A549 (cell line): ENCODE measurements around the gene FAM187B. TPM values are rescaled to one million over a fixed set of nuclear protein-coding genes. Genes with fewer than 3 reads are reported as not detected.

Experiments
- ATAC-seq, 2 experiments: fragments of 200-7000 bp in 1 of 2; fragments of >200 bp in 1 of 2; cut with Nextera tagmentation in 1 of 2; cut with Tn5 transposase in 1 of 2; 3 replicates each; pipeline versions ENCODE4 v1.8.0 to v1.9.1; 2018 to 2020; ENCODE audit warnings: mild to moderate bottlenecking in 1 of 2, moderate library complexity in 1 of 2
- CTCF ChIA-PET: fragments of 300-600 bp; sonication (Branson Sonifier 250); formaldehyde crosslinking; extraction: SDS; loops from one replicate; lab custom pipeline; 2021; ENCODE audit warnings: antibody characterized with exemption, inconsistent platforms; lab: Yijun Ruan, JAX
- POLR2A ChIA-PET: fragments of 350-600 bp; formaldehyde crosslinking; extraction: SDS; loops from one replicate; lab custom pipeline; 2021; ENCODE audit warnings: antibody characterized with exemption, inconsistent platforms; lab: Yijun Ruan, JAX
- DNase-seq, 2 experiments: peaks; one replicate each; pipeline versions ENCODE4 v3.0.0 to v3.0.0-alpha.2; 2011 to 2016; ENCODE audit warnings: low read depth in 1 of 2, low spot score in 1 of 2
- FAIRE-seq: peaks from 2 replicates; lab custom pipeline; 2011; peaks lifted over from hg19 to GRCh38; lab: Jason Lieb, UNC
- H3K27ac ChIP-seq, 2 experiments: fragments of >200 bp; sonication (Bioruptor Twin); formaldehyde crosslinking; 3 replicates each; pipeline ENCODE4 v1.5.1; 2016 to 2017
- H3K4me1 ChIP-seq: fragments of >200 bp; sonication (Bioruptor Twin); formaldehyde crosslinking; 3 replicates; pipeline ENCODE4 v1.6.1; 2016
- H3K4me2 ChIP-seq: fragments of >200 bp; sonication (Bioruptor Twin); formaldehyde crosslinking; 3 replicates; pipeline ENCODE4 v1.6.1; 2016
- H3K4me3 ChIP-seq: fragments of >200 bp; sonication (Bioruptor Twin); formaldehyde crosslinking; 3 replicates; pipeline ENCODE4 v1.5.1; 2016
- H3K9me3 ChIP-seq: fragments of >200 bp; sonication (Bioruptor Twin); formaldehyde crosslinking; 3 replicates; pipeline ENCODE4 v1.6.1; 2016
- ATOH8 ChIP-seq: fragments of 250-450 bp; sonication (Bioruptor Pico); IDR thresholded peaks from 2 replicates; pipeline ENCODE4 v1.5.0; 2020; ENCODE audit warnings: low read depth, mild to moderate bottlenecking, moderate library complexity
- BCL3 ChIP-seq: fragments of >200 bp; sonication (Bioruptor Twin); formaldehyde crosslinking; IDR thresholded peaks from 3 replicates; pipeline ENCODE4 v1.6.1; 2016
- BHLHE40 ChIP-seq: IDR thresholded peaks from 2 replicates; pipeline ENCODE4 v1.6.1; 2012; ENCODE audit warnings: low read depth, low read length, inconsistent platforms
- CHD2 ChIP-seq: fragments of 150-350 bp; IDR thresholded peaks from 2 replicates; pipeline ENCODE4 v1.6.1; 2014; ENCODE audit warnings: low read length; ENCODE audit not compliant: partially characterized antibody
- EHMT2 ChIP-seq: fragments of 200-600 bp; sonication (generic); IDR thresholded peaks from 2 replicates; pipeline ENCODE4 v1.6.1; 2016; ENCODE audit warnings: antibody characterized with exemption, low read depth, mild to moderate bottlenecking, moderate library complexity
- HOXB5 ChIP-seq: fragments of 250-450 bp; sonication (Bioruptor Pico); IDR thresholded peaks from 2 replicates; pipeline ENCODE4 v1.5.0; 2020; ENCODE audit warnings: mild to moderate bottlenecking, moderate library complexity
- JUN ChIP-seq, 2 experiments: fragments of >200 bp; sonication (Bioruptor Twin); formaldehyde crosslinking; IDR thresholded peaks; 2 replicates in 1 of 2; 3 replicates in 1 of 2; pipeline ENCODE4 v1.6.1; 2016 to 2017
- MAX ChIP-seq: IDR thresholded peaks from 2 replicates; pipeline ENCODE4 v1.6.1; 2012
- NFE2L2 ChIP-seq: fragments of 150-350 bp; conservative IDR thresholded peaks from 2 replicates; pipeline ENCODE4 v1.6.1; 2014; ENCODE audit warnings: low read length
- PHF8 ChIP-seq: fragments of 200-600 bp; sonication (generic); IDR thresholded peaks from 2 replicates; pipeline ENCODE4 v1.6.1; 2016; ENCODE audit warnings: low read depth, mild to moderate bottlenecking, antibody characterized with exemption, moderate library complexity, borderline replicate concordance
- POLR2AphosphoS2 ChIP-seq: conservative IDR thresholded peaks from 2 replicates; pipeline ENCODE4 v1.6.1; 2012; ENCODE audit warnings: low read length, improper control_type of control experiment, inconsistent platforms
- RARB ChIP-seq: fragments of 250-450 bp; sonication (Bioruptor Pico); IDR thresholded peaks from 2 replicates; pipeline ENCODE4 v1.8.0; 2021; ENCODE audit warnings: mild to moderate bottlenecking, moderate library complexity
- ZFP36 ChIP-seq: fragments of 450-650 bp; IDR thresholded peaks from 2 replicates; pipeline ENCODE4 v1.6.1; 2014; ENCODE audit warnings: borderline replicate concordance; ENCODE audit not compliant: partially characterized antibody
- WGBS: methylation state at CpG from one replicate; pipeline ENCODE4 v1.1.6; 2017; ENCODE audit errors: missing lambda C conversion rate; 5-methylcytosine and 5-hydroxymethylcytosine counted together
- polyA plus RNA-seq, 4 experiments: library from polyadenylated mRNA; depleted of rRNA in 3 of 4; stranded (reverse); fragments of >200 nt; fragmentation: RNase III in 1 of 4; extraction: RNeasy Plus Mini Kit Qiagen cat#74134 plus additional on column Dnase treatment in 1 of 4; gene quantifications; 2 replicates in 3 of 4; 3 replicates in 1 of 4; pipeline ENCODE4 v1.2.3, GENCODE V29; 2011 to 2017
- TF ChIP-seq, protein P1 (sequence below): fragments of >200 bp; sonication (Bioruptor Twin); formaldehyde crosslinking; IDR thresholded peaks from 2 replicates; pipeline ENCODE4 v1.6.1; 2016
- TF ChIP-seq, protein P2 (sequence below): fragments of 200-600 bp; sonication (generic); IDR thresholded peaks from 2 replicates; pipeline ENCODE4 v1.6.1; 2016; ENCODE audit warnings: antibody characterized with exemption, mild to moderate bottlenecking, moderate library complexity

FAM187B gene
- polyA plus RNA-seq, 2 of the 4 experiments (the other 2 are of a cell fraction): not detected

- Histone ChIP-seq H3K4me1 (peaks cover 13% of the 10 kb centered on the region), H3K4me2 (no peak overlapping the region), H3K9me3 (peaks cover 42% of the 10 kb centered on the region), H3K4me3 (no peak overlapping the region), H3K27ac (no peak overlapping the region)
- POLR2A ChIA-PET: no interaction called here
- TF ChIP-seq BHLHE40: no peak
- TF ChIP-seq MAX: no peak
- TF ChIP-seq JUN (IDR thresholded peaks at IDR 0.05): no peak
- no peak for TF ChIP-seq RARB (CRISPR knock-in tag)
- no peak for TF ChIP-seq NFE2L2
- no peak for TF ChIP-seq POLR2AphosphoS2
- TF ChIP-seq PHF8: no peak
- TF ChIP-seq, protein P1, sequence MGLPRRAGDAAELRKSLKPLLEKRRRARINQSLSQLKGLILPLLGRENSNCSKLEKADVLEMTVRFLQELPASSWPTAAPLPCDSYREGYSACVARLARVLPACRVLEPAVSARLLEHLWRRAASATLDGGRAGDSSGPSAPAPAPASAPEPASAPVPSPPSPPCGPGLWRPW: no peak
- TF ChIP-seq, protein P2, sequence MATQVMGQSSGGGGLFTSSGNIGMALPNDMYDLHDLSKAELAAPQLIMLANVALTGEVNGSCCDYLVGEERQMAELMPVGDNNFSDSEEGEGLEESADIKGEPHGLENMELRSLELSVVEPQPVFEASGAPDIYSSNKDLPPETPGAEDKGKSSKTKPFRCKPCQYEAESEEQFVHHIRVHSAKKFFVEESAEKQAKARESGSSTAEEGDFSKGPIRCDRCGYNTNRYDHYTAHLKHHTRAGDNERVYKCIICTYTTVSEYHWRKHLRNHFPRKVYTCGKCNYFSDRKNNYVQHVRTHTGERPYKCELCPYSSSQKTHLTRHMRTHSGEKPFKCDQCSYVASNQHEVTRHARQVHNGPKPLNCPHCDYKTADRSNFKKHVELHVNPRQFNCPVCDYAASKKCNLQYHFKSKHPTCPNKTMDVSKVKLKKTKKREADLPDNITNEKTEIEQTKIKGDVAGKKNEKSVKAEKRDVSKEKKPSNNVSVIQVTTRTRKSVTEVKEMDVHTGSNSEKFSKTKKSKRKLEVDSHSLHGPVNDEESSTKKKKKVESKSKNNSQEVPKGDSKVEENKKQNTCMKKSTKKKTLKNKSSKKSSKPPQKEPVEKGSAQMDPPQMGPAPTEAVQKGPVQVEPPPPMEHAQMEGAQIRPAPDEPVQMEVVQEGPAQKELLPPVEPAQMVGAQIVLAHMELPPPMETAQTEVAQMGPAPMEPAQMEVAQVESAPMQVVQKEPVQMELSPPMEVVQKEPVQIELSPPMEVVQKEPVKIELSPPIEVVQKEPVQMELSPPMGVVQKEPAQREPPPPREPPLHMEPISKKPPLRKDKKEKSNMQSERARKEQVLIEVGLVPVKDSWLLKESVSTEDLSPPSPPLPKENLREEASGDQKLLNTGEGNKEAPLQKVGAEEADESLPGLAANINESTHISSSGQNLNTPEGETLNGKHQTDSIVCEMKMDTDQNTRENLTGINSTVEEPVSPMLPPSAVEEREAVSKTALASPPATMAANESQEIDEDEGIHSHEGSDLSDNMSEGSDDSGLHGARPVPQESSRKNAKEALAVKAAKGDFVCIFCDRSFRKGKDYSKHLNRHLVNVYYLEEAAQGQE: no peak
- CTCF ChIA-PET: interaction anchor here (0.6 kb wide), 1 partner anchor 215 kb away, joined by 6 read pairs; no protein-coding TSS in a partner anchor
- 21% methylated on average over 3 of the region's 3 CpGs for WGBS
- DNase-seq: no peak
- FAIRE-seq: no peak
- no peak for ATAC-seq
Observed at GRCh38 chr19:35216833-35217648, 11.5 kb downstream of the FAM187B start.

DNA sequence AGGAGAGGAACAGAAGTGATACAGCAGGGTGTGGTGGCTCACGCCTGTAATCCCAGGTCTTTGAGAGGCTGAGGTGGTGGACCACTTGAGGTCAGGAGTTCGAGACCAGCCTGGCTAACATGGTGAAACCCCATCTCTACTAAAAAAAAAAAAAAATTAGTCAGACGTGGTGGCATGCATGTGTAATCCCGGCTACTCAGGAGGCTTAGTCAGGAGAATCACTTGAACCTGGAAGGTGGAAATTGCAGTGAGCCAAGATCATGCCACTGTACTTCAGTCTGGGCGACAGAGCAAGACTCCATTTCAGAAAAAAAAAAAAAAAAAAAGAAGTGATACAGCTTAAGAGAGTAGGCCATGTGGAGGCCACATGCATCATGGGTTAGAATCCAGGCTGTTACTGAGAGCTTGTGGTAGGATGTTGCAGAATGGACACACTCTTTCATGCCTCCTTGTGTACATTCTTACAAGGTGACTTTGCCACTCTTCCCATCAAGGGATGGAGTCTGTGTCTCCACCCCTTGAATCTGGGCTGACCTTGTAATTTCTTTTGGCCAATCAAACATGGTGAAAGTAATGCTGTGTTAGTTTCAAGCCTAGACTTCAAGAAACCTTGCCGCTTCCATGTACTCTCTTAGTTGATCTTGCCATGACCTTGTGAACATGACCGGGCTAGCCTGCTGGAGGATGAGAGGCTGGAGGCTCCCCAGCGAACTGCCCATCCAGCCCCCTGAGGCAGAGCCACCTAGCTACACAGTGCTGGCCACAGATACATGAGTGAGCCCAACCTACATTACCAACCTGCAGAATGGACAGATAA, 12.3 kb downstream of the FAM187B start:
- POLR2A ChIA-PET: no interaction called here
- Histone ChIP-seq H3K27ac (no peak overlapping the region), H3K4me1 (peaks cover 13% of the 10 kb centered on the region), H3K4me3 (no peak overlapping the region)
- TF ChIP-seq BCL3 (no peak), HOXB5 (no peak), ATOH8 (CRISPR knock-in tag) (no peak), EHMT2 (no peak), ZFP36 (no peak), CHD2 (no peak)
- TF ChIP-seq, all 56 proteins: peak for 0
- peaks cover 42% of the 10 kb centered on the region for H3K9me3 ChIP-seq
- WGBS: 20% methylated on average over 8 of the region's 8 CpGs
- DNase-seq: no peak
- CTCF ChIA-PET: interaction anchor here (0.6 to 2.2 kb wide), 4 partner anchors 7 to 216 kb away, joined by 3 to 6 read pairs (median 5); no protein-coding TSS in a partner anchor
- ATAC-seq: no peak
- FAIRE-seq: no peak
- H3K4me2 ChIP-seq: no peak overlapping the region
